ENCODE data around the gene CCBE1. TPM values are rescaled to one million over a fixed set of nuclear protein-coding genes. Genes with fewer than 3 reads are reported as not detected.
"Not testable (repeated sequence)": the region's sequence is repeated elsewhere in the genome, so short reads cannot be mapped to it uniquely, and the experiment has no call there.

Gene CCBE1
- total RNA-seq, 4 donors from 2014 or later, result 1.5 to 10.9 (median 4.6) TPM

- intact Hi-C loops (cut with DNase I; ENCODE audit: low total_unique reads), result no loop called here
- no peaks in the 10 kb centered on the region for H3K27me3 ChIP-seq
Observed at GRCh38 chr18:59715966-59716369, 18.7 kb upstream of the CCBE1 start.

GRCh38 chr18:59715445-59715844 lies 18.2 kb upstream of the CCBE1 start:
- DNase-seq, result no peak
- no peak overlapping the region for H3K4me3 ChIP-seq
- peaks cover 0 to 8% of the 10 kb centered on the region in 2 donors for H3K4me1 ChIP-seq
- H3K9me3 ChIP-seq, result no peaks in the 10 kb centered on the region
- H3K27ac ChIP-seq, result no peak overlapping the region
- no peaks in the 10 kb centered on the region for H3K36me3 ChIP-seq
- intact Hi-C loops (cut with DNase I; ENCODE audit: low total_unique reads), result no loop called here
- TF ChIP-seq, protein P1, sequence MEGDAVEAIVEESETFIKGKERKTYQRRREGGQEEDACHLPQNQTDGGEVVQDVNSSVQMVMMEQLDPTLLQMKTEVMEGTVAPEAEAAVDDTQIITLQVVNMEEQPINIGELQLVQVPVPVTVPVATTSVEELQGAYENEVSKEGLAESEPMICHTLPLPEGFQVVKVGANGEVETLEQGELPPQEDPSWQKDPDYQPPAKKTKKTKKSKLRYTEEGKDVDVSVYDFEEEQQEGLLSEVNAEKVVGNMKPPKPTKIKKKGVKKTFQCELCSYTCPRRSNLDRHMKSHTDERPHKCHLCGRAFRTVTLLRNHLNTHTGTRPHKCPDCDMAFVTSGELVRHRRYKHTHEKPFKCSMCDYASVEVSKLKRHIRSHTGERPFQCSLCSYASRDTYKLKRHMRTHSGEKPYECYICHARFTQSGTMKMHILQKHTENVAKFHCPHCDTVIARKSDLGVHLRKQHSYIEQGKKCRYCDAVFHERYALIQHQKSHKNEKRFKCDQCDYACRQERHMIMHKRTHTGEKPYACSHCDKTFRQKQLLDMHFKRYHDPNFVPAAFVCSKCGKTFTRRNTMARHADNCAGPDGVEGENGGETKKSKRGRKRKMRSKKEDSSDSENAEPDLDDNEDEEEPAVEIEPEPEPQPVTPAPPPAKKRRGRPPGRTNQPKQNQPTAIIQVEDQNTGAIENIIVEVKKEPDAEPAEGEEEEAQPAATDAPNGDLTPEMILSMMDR (IDR thresholded peaks at IDR 0.05), result no peak
- TF ChIP-seq POLR2A (IDR thresholded peaks at IDR 0.05), result no peak
- no peaks in the 10 kb centered on the region for H3K27me3 ChIP-seq

More at GRCh38 chr18:59715966-59716369, 18.7 kb upstream of the CCBE1 start:
- Histone ChIP-seq H3K27ac (no peak overlapping the region), H3K4me3 (no peak overlapping the region), H3K36me3 (no peaks in the 10 kb centered on the region), H3K4me1 (peaks cover 0 to 8% of the 10 kb centered on the region in 2 donors), H3K9me3 (no peaks in the 10 kb centered on the region)
- DNase-seq, result no peak
- TF ChIP-seq POLR2A (IDR thresholded peaks at IDR 0.05), result no peak
- TF ChIP-seq, protein P1 (IDR thresholded peaks at IDR 0.05), result no peak

GRCh38 chr18:59714096-59714495 lies 16.9 kb upstream of the CCBE1 start:
- H3K27ac ChIP-seq; intact Hi-C loops (cut with DNase I; ENCODE audit: low total_unique reads); H3K27me3 ChIP-seq; H3K36me3 ChIP-seq; DNase-seq; H3K9me3 ChIP-seq; H3K4me1 ChIP-seq; H3K4me3 ChIP-seq: not testable (repeated sequence)

GRCh38 chr18:59712311-59712710 lies 15.1 kb upstream of the CCBE1 start:
- no peaks in the 10 kb centered on the region for H3K9me3 ChIP-seq
- H3K4me3 ChIP-seq, result no peak overlapping the region
- intact Hi-C loops (cut with DNase I; ENCODE audit: low total_unique reads), result no loop called here
- H3K4me1 ChIP-seq, result no peaks in the 10 kb centered on the region
- H3K27me3 ChIP-seq, result no peaks in the 10 kb centered on the region
- no peak for TF ChIP-seq POLR2A (IDR thresholded peaks at IDR 0.05)
- TF ChIP-seq, protein P1 (IDR thresholded peaks at IDR 0.05), result no peak
- H3K27ac ChIP-seq, result no peak overlapping the region
- no peaks in the 10 kb centered on the region for H3K36me3 ChIP-seq
- DNase-seq, result no peak

DNA sequence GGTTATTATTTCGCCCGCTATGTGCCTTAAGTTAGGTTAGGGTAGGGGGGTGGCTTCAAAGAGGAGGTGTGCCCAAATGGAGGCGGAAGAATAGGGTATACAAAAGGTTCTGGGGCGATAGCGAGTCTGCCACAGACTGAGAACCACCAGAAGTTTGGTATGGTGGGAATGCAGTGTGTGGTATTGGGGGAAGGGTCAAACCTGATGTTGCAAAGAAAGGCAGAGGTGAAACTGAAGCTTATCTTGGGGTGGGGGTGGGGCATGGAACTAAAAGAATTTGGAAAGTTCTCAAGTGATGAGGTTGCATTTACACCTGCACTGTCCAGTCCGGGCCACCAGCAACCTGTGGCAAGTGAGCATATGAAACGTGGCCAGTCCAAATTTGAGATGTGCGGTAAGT lies 11.8 kb upstream of the CCBE1 start:
- TF ChIP-seq, protein P1 (IDR thresholded peaks at IDR 0.05), result no peak
- no peak for TF ChIP-seq POLR2A (IDR thresholded peaks at IDR 0.05)
- Histone ChIP-seq H3K9me3 (no peaks in the 10 kb centered on the region), H3K27me3 (no peaks in the 10 kb centered on the region), H3K4me1 (no peaks in the 10 kb centered on the region), H3K36me3 (no peaks in the 10 kb centered on the region), H3K4me3 (no peak overlapping the region), H3K27ac (no peak overlapping the region)
- intact Hi-C loops (cut with DNase I; ENCODE audit: low total_unique reads), result no loop called here
- DNase-seq, result no peak

- DNase-seq, result no peak
- Histone ChIP-seq H3K27me3 (no peaks in the 10 kb centered on the region), H3K27ac (no peak overlapping the region), H3K9me3 (no peaks in the 10 kb centered on the region), H3K36me3 (no peaks in the 10 kb centered on the region), H3K4me1 (no peaks in the 10 kb centered on the region), H3K4me3 (no peak overlapping the region)
- intact Hi-C loops (cut with DNase I; ENCODE audit: low total_unique reads), result no loop called here
- TF ChIP-seq, protein P1 (IDR thresholded peaks at IDR 0.05), result no peak
- no peak for TF ChIP-seq POLR2A (IDR thresholded peaks at IDR 0.05)
Observed at GRCh38 chr18:59707306-59707705, 10.1 kb upstream of the CCBE1 start.

Measured in uterus (tissue), 4 donors.